Upper lobe of left lung (tissue), 4 donors: ENCODE data around the gene CIC.

Experiments used
- EP300 ChIP-seq, 4 donors: sonication (generic); formaldehyde crosslinking; IDR thresholded peaks; one replicate each; pipeline ENCODE4 v1.5.1; 2017; ENCODE audit warnings: antibody characterized with exemption in 4 of 4, control low read depth in 2 of 4
- POLR2A ChIP-seq, 4 donors: fragments of 450-650 bp; IDR thresholded peaks; one replicate each; pipeline ENCODE4 v1.5.1; 2016 to 2017; ENCODE audit warnings: antibody characterized with exemption in 4 of 4, mild to moderate bottlenecking in 2 of 4
- TF ChIP-seq, protein P1 (sequence below), 6 experiments: fragments of 450-650 bp in 4 of 6; fragments of 200-600 bp in 2 of 6; sonication (generic) in 2 of 6; IDR thresholded peaks; one replicate each; pipeline ENCODE4 v1.5.1; 2016 to 2019; ENCODE audit warnings: antibody characterized with exemption in 6 of 6

DNA sequence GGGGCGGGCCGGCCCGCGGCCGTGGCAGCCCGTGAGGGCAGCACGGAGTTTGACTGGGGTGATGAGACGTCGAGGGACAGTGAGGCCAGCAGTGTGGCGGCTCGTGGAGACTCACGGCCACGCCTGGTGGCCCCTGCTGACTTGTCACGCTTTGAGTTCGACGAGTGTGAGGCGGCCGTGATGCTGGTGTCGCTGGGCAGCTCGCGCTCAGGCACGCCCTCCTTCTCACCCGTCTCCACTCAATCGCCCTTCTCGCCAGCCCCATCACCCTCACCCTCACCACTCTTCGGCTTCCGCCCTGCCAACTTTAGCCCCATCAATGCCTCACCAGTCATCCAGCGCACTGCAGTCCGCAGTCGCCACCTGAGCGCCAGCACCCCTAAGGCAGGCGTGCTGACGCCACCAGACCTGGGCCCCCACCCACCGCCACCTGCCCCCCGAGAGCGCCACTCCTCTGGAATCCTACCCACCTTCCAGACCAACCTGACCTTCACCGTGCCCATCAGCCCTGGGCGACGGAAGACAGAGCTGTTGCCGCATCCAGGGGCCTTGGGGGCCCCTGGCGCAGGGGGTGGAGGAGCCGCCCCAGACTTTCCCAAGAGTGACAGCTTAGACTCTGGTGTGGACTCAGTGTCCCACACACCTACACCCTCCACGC is 4.5 kb downstream of the CIC start:
- TF ChIP-seq, protein P1, sequence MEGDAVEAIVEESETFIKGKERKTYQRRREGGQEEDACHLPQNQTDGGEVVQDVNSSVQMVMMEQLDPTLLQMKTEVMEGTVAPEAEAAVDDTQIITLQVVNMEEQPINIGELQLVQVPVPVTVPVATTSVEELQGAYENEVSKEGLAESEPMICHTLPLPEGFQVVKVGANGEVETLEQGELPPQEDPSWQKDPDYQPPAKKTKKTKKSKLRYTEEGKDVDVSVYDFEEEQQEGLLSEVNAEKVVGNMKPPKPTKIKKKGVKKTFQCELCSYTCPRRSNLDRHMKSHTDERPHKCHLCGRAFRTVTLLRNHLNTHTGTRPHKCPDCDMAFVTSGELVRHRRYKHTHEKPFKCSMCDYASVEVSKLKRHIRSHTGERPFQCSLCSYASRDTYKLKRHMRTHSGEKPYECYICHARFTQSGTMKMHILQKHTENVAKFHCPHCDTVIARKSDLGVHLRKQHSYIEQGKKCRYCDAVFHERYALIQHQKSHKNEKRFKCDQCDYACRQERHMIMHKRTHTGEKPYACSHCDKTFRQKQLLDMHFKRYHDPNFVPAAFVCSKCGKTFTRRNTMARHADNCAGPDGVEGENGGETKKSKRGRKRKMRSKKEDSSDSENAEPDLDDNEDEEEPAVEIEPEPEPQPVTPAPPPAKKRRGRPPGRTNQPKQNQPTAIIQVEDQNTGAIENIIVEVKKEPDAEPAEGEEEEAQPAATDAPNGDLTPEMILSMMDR (IDR thresholded peaks at IDR 0.05): no peak
- TF ChIP-seq EP300 (IDR thresholded peaks at IDR 0.05) (no peak), POLR2A (IDR thresholded peaks at IDR 0.05) (no peak)
